Stimulated activated CD4-positive, alpha-beta T cell treated with anti-CD3 and anti-CD28 coated beads, Interleukin-2, amount 100 ng/mL, for 24 hours (primary cell): ENCODE data around the gene SYT6.

Experiments used
- DNase-seq, 2 donors: peaks; one replicate each; pipeline ENCODE4 v3.0.0-alpha.2; 2020

SYT6 gene

DNA sequence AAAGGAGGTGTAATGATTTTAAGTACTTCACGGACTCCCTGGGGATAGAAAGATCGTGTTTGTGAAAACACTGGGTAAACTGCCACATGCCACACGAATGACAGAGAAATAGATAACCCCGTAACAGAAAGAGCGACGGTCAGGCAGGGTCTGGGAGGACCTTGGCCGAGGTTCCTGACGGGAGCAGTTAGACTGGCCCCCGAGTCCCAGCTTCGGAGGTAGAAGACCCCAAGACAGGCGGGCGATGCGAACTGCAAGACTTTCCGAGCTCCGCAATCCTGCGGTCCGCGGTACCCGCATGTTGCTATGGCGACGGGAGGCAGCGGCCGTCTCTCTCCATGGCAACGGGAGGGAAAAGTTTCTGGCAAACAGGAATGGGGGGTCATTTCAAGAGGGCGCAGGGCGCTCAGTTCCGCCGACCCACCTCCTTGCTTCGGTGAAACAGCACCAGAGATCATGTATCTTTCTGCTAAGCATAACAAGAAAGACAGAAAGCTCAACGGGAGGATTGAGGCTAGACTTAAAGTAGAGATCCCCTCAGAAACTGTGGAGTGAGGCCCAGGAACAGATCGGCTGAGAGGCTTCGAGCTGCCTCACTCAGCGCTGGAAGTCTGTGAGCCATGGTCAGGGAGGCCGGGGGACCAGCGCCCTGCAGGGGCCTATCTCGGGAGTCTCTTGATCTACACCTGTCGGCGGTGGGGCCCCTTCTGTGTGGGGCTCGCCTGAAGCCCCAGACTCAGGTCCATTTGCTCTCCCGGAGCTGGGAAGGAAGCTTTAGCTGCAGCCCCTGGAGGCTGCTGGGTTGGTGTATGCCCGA is 685 bp upstream of the SYT6 start:
- DNase-seq: peak in 1 of 2 donors; percentile 17

DNA sequence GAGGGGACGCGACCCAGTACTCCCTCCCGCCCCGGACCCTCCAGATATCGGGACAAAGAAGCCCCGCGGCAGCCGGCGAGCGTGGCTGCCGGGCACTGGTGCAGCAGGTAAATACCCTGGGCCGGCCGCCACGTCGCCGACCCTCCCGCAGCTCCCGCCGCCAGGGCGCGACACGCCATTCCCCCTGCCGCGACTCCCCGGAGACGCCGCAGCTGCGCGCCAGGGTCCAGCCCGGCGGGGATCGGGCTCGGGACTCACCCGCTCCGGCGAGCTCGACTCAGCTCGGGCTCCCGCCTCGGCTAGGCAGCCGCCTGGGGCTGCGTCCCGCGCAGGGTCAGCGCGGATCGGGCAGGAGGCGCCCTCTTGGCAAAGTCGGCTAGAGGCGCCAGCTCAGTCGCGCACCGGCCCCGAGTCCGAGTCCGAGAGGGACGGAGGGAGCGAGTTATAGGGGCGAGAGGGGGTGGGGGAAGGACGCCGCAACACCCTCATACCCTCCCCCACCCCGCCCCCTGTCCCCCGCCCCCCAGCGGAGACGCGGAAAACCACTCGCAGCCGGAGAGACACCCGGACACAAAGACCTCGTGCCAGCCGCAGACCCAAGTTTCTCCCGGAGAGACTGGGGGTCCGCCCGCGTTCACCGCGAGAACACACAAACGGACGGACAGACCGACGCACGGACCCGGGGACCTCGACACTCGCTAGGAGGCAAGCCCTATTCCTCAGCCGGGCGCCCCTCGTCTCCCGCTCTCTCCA is 985 bp downstream of the SYT6 start:
- DNase-seq: peak in 1 of 2 donors; percentile 40

DNA sequence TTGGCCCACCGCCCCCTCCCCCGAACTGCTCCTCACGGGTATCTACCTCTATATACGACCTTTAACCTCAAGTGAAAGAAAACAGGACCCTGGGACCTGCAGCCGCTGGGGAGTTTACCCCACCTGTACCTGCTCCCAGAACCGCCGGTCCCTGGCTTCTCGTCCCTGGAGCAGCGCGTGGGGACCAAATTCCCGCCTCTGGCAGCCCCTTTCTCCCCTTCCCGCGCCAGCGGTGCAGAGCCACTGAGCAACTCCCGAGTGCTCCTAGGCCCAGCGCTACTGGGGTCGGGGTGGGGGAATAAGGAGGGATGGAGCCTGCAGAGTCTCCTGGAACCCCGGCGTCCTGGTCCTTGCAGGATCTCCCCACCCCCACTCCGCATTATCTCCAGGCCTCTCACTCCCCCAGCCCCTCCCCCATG is 1.6 kb downstream of the SYT6 start:
- DNase-seq: no peak

DNA sequence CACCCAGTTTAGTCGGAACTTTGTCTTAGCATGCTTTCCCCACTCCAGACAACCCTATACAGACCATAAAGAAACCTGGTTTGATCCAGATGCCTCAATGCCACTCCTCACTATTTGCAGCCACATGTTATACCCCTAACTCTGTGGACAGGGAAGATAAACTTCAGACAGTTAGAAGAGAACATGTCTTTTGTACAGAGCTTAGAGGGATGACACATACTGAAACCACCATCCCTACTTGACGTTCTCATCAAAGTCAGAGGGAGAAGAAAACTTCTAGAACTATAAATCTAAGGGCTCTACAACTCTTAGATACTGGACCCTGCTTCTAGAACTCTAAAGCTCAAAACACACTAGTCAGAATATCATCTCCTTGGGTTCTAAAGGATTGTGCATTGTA is 3.7 kb downstream of the SYT6 start:
- DNase-seq: no peak

DNA sequence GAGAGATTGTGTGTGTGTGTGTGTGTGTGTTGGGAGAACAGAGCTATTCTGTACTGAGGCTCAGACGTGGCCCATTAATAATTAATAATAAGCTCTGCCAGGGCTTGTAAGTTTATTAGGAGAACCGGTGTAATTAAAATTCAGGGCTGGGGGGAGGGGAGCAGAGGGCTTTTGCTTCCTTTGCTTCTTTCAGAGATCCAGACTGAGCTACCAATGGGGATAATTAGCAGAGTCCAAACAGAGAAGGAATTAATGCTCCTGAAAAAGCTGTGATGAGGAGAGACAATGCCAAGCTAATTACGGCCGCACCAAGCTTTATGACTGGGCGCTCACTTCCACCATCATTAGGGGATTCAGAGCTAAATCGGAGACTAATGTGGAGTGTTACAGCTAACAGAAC is 4.5 kb downstream of the SYT6 start:
- no peak for DNase-seq

DNA sequence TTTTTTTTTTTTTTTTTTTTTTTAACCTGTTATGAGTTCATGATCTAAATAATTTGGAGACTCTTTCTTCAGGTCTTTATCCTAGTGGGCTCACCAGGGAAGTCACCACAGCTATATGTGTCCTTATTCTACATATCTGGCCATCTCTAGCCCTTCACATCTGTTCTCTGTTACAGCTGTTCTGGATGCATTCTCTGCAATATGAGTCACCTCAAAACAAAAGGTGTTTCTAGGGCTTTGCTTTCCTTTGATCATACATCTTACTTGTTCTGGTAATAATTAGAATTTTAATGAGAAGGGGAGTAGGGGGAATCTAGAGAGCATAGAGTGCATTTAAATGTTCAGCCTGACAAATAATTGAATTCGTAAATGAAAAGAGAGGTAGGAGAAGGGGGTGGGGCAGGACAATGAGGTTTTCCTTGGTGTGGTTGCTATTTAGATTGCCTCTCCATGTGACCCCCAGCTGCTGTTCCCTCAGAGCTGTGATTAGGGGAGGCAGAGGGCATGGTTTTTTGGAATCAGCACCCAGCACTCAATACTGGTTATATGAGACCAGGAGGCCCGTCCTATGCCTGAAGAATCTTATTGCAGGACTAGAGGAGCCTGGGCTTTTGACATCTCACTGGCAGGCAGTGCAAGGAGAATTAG is 8.0 kb downstream of the SYT6 start:
- no peak for DNase-seq

DNA sequence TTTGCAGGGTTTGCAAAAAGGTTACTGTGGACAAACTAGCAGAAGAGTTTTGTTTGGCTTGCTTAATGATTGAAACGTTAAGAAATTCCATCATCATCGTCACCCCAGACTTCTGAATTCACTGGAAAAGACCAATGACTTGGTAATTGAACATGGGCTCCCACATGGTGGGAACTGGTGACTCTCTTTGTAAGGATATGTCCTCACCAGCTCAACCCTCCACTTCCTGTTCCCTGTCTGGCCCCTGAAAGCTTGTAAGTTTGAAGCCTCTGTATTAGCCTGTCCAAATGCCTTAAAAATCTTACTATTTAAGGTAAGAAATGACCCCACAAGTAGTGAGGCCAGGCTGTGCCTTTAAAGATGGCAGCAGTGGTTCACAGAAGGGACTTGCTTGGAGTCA is 9.7 kb downstream of the SYT6 start:
- DNase-seq: no peak

DNA sequence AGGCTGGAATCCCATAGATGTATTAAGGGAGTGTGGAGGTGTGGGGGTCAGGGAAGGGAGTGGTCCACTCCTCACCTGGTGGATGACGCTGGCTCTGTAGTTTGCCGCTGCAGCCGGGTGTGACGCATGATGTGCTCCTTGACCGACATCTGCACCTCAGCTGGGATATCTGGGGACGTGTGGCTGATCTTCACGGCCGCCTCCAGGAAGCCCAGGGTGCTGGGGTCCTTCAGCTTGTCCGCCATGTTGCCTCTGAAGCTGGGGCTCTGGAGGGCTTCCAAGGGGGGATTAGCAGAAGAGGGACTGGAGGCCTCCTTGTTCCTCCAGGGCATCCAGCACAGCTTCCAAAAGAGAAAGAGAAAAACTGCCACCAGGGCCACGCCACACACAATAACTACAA is 14.1 kb downstream of the SYT6 start:
- no peak for DNase-seq

DNA sequence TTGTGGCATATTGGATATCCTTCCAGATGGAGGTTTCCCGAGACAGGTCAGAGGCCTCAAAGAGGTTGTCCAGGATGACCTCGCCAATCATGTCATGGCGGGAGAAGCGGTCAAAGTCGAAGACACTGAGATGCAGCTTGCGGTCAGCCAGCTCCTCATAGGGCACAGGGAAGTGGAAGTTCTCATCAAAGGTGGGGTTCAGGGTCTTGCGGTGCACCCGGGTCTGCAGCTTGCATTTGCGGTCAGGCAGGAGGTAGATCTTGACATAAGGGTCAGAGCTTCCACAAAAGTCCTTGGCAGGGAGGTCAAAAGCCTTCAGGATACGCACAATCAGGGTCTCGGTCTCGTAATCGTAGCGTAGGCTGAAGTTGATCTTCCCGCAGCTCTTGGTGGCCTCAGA is 16.2 kb downstream of the SYT6 start:
- no peak for DNase-seq

DNA sequence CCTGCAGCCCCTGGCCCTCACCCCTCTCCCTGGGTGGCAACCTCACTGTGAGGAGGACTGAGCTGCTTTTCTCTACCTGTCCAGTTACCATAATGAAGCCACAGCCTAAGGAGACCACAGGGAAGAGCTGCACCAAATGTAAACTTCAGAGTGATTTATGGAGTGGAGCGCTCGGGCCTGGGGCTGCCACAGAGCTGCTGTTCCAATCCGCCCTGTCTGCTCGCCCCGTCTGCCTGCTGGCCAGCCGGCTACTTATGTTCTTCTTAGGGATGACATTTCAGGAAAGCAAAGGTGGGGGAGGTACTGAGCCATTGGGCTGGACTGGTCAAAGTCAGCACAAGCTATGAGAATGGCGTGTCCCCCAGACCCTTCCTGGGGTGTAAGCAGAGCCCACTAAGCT is 17.9 kb downstream of the SYT6 start:
- no peak for DNase-seq

DNA sequence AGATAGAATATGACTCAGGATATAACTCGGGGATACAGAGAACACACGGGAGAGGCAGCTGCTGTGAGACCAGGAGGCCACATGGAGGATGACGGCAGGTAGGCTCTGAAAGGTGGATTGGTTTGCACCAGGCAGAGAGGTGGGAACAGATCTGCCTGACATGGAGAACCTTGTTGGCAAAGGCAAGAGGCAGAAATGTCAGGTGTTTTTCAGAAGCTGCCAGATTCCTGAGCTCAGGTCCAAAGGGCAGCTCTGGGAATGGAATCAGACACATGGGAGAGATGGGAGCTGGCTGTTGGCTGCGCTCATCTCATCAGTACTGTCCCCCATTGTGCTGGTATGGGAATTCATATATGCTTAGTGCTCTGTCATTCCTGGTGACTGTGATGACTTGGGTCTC is 19.2 kb downstream of the SYT6 start:
- DNase-seq: no peak

DNA sequence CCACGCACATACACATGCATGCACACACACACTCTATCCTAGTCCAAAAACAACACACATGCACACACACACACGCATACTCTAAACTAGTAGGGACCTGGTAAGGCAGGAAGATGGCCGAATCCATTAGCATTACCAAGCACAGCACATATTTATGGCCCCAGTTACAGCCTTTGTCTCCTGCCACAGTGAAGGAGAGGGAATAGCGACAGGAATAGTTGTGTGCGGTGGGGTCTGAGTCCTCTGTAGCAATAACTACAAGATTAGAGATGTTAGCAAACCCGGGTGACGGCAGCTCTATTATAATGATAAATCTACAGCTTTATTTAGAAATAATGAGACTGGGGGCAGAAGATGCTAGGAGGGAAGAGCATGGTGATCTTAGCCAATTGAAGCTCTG is 20.5 kb downstream of the SYT6 start:
- no peak for DNase-seq

DNA sequence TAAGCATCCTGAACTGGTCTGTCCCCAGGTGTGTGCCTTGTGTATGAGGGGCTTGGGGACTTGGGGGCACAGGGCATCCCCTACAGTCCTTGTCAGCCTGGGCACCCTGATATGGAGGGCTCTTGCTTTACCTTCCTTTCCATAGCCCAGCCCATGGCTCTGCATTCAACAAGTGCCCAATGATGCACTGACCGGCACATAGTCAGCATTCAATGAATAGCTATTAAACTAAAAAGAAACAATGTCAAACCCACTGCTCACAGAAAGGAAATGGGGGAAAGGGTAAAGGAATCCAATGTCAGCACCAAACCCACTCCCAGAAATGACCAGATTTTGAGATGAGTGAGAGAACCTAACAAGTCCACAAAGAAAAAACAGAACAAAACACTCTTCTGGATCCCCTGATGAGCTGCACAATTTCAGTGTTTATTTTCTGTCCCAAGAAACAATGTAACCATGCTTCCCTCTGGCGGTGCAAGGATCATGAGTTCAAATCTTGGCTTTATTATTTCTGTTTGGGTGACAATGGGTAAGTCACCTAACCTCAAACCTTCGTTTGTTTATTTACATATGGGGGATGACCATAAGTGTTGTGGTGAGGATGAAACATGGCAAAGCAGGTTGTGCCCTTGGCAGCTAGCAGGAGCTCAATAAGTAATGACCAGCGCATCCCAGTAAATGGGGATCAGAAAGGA is 22.0 kb downstream of the SYT6 start:
- no peak for DNase-seq

DNA sequence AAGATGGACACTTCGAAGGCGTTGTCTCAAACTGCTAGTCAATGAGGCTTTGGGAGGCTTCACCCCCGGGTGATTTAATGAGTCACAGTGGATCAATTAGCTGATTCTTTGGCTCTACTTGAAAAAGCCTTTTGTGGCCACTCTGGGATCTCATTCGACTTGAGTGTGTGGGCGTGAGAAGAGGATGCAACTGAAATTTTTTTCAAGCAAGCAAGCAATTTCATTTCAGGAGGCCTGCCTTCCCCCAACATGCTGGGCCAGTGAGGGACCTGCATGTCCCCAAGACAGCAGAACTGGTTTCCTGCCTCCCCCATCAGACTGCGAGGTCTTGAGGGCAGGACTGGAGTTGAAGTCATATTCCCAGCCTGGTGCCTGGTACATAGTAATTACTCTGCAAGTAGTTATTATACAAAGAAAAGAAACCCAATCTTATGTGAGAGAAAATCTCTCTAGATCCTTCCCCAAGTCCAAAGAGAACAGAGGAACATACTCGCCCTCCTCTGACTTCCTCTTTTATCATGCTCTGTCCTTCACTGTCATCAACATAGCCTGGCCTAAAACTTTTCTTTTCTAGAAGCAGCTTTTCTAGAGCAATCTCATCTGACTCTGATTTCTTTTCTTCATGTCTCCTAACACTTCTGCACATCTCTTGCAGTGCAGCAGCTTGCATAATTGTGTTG is 22.7 kb downstream of the SYT6 start:
- no peak for DNase-seq

DNA sequence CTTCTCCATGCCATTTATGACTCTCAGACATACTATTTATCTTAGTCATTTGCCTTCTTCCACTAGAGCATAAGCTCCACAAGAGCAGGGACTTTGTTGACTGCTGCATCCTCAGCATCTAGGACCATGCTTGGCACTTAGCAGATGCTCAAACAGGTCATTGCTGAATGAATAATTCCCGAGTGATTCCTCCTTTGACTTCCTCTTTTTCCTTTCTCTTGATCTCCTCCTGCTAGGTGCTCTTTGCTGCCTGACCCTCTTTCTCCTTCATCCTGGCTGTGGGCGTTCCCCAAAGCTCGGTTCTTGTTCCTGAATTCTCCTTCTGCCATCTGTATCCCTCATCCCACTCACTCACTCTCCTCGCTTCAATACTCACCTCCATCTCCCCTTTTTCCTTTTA is 23.5 kb downstream of the SYT6 start:
- no peak for DNase-seq

DNA sequence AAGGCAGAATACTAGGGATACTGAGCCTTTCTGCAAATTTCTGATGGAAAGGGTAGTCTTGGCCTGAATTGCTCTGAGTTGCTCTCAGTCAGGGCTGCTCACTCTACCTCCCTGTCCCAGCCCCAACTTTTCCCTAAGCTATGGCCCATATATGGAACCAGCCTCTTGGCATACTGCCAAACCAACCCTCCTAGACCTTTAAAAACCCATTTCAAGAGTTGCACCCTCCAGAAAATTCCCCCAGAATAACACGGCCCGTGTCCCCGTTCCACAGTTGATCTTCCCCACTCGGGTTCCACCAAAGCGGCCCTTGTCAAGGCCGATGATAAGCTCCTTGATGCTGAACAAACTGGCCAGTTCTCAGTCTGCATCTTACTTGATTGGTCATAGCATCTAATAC is 25.4 kb downstream of the SYT6 start:
- no peak for DNase-seq

DNA sequence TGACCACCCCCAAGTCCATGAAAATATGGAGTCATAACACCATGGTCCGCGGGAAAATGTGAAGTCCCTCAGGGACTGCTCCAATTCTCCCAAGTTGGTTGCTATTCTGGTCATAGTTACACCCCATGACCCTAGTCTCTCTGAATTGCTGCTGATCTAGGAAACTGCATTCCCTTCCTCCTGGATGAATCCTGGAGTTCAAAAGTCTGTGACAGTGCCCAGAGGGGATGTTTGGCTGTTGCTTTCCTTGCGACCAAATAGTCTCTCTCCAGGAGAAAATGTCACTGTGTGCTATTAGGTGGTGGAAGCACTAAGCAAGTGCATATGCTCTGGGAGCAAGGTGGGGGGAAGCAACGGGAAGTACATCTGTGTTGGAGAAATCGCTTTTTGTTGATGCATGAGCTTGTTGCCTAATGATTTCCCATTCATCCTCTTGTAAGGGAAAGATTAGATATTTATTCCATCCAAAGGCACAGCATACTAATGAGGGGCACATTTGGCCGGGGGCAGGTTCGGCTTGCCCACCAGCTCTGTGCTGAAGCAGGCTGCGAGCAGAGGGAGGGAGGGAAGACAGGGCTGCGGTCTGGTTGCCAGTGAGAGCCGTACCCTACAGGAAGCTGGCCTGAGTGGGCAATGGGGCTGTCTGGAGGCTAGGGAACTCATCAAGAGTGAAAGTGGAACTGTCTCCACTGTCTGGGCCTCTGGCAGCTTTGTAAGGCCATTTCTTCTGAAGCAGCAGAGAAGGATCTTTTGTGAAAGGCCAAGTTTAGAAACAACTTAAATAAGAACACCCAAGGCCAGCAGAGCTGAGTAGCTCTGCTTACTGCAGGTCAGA is 27.2 kb downstream of the SYT6 start:
- DNase-seq: no peak

DNA sequence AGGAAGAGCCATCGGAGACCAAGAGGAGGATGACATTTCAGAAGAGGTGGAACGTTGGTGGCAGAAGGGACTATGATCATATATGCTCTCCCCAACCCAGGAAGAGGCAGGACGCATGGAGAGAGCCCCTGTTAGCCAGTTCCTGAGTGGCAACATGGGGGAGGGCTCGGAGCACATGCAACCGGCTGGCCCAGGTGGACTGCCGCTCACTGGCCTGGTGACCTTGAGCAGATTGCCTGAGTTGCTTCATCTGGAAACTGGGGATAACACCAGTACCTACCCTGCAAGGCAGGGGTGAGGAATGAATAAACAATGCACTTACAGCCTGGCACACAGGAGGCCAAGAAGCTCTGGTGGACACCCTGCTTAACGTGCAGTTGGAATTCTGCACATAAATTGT is 29.0 kb downstream of the SYT6 start:
- no peak for DNase-seq

DNA sequence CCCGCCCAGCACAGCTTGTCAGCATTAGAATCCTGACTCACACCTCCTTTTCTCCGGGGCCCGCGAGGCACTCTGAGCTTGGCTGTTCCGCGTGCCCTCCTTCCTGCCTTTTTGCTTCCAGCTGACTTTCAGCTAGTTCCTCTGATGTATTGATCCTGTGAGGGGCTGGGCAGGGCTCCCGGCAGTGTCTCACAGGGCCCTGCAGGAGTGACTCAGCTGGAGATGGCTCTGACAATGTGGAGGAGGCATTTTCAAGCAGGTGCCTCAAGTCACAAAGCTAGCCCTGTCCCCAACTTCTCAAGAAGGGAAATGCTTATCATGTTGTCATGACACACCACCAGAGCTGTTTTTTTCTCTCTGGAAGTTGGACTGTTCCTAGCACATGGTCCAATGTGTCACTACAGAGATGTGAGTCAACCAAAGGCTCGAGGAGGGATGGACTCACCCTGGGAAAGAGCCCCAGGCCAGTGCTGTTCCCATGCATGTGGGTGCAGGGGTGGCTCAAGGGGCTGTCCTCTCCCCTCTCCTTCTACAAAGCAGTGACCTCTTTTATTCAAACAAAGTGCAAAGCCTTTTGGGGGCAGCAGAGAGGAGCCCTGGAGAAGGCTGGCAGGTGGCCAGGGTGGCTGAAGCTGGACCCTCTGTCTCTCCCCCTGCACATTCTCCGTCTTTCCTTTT is 30.6 kb downstream of the SYT6 start:
- DNase-seq: no peak

DNA sequence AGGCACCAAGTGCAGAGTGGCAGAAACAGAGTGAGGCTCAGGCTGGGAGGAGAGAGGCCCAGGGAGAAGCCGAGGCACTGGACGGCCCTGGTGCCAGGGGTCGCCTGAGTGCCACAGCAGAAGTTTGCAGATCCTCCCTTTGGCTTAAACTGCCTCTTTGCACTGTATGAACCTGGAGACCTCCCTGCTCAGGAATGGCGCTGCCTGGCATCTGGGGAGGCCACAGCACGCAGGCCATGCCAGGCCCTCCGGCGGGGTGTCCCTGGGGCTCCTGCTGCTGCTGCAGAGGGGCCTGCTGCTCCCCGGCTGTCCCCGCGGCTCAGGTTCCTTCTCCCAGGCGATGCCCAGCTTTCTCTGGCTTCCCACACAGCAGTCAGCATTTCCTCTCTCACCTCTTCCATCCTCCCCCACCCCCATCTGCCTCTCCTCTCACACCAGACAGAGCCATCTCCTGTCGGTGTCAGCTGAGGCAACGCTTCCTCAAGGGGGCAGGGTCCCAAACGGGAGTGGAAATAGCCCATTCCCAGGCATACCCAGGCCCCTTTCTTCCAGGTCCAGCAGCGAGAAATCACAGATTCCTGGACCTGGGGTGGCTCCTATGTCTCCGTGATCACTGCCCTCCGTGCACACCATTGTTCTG is 35.2 kb downstream of the SYT6 start:
- no peak for DNase-seq

DNA sequence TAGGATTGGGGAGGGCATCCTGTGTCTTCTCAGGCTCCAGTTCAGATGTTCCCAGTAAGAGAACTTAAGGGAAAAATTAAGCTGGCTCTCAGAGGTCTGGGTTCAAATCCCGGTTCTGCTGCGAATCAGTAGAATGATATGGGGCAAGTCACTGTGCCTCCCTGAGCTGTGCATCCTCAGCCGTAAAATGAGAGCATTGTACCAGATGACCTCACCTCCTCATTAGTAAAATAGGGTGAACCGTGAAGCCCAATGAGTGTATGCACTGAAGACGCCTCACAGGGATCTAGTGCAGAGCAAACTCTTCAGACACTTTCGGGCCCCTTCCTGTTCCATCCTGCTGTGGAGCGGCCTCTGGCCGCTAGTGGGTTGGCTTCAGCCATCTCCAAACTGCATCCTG is 36.0 kb downstream of the SYT6 start:
- DNase-seq: no peak
